Stimulated activated CD4-positive, alpha-beta T cell treated with anti-CD3 and anti-CD28 coated beads, TNF-alpha, amount 100 ng/mL, for 4 hours (primary cell): ENCODE data around the gene TBC1D14.

Experiments used
- DNase-seq, 3 experiments: peaks; one replicate each; pipeline ENCODE4 v3.0.0-alpha.2; 2020; ENCODE audit warnings: low read depth in 3 of 3

The TBC1D14 gene

GRCh38 chr4:6951880-6952381 is 42.3 kb downstream of the TBC1D14 start:
- no peak for DNase-seq

GRCh38 chr4:6953751-6954380 is 44.2 kb downstream of the TBC1D14 start:
- no peak for DNase-seq

GRCh38 chr4:6955261-6955911 is 45.8 kb downstream of the TBC1D14 start:
- DNase-seq = no peak

GRCh38 chr4:6956087-6956433 is 46.4 kb downstream of the TBC1D14 start:
- DNase-seq = no peak

DNA sequence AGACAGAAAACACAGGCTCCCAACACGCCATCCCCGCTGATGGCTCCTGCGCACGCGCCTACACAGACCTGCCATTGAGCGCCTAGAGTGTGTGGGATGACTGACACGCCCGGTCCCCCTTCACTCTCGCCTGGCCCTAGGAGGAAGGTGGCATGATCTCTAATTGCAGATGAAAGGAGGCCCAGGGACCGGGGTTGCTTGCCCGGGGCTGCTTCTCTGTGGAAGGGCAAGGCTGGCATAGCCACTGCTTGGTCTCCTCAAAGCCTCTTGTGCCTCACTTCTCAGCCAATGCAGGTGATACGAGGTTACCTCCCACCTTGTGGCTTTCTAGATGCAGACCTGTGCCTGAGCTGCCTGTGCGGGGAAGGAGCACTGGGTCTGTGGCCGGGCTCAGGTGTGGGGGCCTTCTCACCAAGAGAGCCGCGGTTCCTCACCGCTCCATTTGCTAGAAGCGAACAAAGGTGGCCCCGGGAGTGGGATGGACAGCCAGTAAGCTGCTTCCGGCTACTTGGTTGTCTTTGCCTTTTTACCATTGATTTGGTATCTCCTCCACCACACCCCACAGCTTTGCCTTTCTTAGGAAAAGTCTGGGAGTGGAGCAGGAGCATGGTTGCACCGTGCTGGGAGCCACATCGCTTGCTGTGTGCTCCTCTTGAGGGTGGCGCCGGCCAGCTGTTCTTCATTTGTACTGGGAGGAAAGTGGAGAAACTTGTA is 47.0 kb downstream of the TBC1D14 start:
- no peak for DNase-seq

DNA sequence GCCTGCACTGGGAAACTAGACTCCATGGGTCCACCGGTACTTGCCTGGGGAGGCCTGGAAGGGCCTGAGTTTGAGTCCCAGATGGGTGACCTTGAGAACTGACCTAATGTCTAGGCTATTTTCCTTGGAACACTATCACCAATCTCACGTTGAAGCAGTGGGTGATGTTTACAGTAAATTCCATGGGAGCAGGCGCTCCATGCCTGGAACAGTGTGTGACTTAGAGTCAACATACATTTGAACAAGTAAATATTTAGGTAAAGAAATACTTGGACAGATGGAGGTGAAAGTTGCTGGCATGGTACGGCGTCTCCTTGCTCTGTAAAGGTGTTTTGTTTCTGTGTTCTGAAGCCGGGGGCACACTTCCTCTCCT is 47.5 kb downstream of the TBC1D14 start:
- DNase-seq = no peak

GRCh38 chr4:6957994-6958393 is 48.4 kb downstream of the TBC1D14 start:
- no peak for DNase-seq

- DNase-seq = no peak
These were observed 49.6 kb downstream of the TBC1D14 start for GRCh38 chr4:6959261-6959660.

DNA sequence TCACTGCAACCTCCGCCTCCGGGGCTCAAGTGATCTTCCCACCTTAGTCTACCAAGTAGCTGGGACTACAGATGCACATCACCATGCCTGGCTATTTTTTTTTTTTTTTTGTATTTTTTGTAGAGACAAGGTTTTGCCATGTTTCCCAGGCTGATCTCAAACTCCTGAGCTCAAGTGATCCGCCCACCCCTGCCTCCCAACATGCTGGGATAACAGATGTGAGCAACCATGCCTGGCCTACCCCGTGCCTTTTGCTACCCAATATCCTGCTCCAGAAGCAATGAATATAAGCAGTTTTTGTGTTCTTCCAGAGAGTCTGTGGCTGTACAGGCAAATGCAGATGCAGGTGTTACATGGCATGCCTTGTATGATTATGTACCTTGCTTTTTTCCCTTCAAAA is 50.5 kb downstream of the TBC1D14 start:
- DNase-seq = no peak

DNA sequence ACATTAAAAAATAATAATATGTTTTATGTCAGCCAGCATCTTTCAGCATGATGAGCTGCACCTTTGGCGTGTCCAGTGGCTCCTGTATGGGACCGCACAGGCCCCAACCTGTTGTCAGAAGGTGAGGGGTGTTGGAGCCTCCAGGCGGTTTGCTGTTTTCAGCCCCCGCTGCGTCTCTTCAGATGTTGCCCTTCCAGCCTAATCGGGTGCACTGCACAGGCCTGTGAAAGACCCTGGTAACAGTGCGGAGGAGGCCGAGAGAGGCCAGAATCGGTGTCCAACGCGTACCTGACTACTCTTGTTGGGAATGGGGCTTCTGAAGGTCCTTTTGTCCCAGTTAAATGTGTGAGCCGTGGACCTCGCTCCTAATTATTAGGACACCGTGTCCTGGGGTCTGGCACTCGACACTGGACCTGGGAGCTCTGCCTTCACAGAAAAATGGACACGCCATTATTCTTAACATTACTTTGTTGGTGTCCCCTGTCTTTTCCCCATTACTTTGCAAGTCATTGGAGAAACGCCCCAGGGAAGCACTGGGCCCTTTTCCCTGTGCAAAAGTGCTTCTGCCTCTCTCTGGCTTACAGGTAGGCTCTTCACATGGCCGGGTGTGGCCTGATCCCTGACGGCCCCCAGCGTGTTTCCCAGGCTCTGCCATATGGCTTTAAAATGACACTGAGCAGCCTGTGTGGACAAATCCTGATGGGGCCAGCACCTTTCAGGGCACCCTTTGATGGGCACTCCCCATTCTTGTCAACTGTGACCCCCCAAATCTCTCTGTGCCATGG is 51.2 kb downstream of the TBC1D14 start:
- DNase-seq = no peak

GRCh38 chr4:6961496-6962210 is 52.0 kb downstream of the TBC1D14 start:
- no peak for DNase-seq

- DNase-seq = no peak
These were observed 52.8 kb downstream of the TBC1D14 start for GRCh38 chr4:6962211-6963041.

DNA sequence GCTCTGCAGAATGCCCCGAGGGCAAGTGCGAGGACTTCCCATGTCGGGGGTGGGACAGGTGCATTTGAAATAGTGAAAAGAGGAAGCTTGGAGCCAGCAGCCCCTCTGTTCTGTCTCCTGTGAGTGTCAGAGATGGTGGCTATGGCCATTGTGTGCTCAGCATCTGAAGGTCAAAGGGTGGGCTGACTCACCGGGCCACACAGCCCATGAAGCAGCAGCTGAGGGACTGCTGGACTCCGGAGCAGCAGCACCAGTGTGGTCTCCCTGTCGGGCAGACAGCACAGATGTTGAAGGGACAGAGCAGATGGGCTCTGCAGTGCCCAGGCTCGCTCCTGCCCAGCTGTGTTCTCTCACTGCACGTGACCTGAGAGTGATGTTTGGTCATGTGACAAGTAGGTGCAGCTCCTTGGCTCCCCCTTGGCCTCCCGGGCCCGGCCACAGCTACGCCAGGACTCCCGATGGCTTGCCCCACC is 53.5 kb downstream of the TBC1D14 start:
- no peak for DNase-seq

DNA sequence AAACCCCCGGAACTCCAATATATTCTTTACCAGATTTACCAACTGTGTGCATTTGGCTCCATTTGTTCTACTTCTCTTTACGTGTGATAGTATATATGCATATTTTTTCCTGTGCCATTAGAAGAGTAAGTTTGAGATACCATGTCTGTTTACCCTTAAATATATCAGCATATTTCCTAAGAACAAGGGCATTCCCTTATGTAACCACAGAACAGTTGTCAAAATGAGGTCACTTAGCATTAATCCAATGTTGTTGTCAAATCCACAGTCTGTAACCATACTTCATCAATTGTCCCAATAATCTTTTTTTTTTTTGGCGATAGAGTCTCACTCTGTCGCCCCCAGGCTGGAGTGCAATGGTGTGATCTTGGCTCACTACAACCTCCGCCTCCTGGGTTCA is 55.2 kb downstream of the TBC1D14 start:
- no peak for DNase-seq

- DNase-seq = no peak
These were observed 55.7 kb downstream of the TBC1D14 start for GRCh38 chr4:6965329-6965728.

GRCh38 chr4:6967846-6968340 is 58.3 kb downstream of the TBC1D14 start:
- DNase-seq = no peak

- DNase-seq = no peak
These were observed 58.9 kb downstream of the TBC1D14 start for GRCh38 chr4:6968496-6968895.

- DNase-seq = no peak
These were observed 60.5 kb downstream of the TBC1D14 start for GRCh38 chr4:6969826-6970800.
